Measurements from ENCODE around the gene KRT8.

The KRT8 gene

DNA sequence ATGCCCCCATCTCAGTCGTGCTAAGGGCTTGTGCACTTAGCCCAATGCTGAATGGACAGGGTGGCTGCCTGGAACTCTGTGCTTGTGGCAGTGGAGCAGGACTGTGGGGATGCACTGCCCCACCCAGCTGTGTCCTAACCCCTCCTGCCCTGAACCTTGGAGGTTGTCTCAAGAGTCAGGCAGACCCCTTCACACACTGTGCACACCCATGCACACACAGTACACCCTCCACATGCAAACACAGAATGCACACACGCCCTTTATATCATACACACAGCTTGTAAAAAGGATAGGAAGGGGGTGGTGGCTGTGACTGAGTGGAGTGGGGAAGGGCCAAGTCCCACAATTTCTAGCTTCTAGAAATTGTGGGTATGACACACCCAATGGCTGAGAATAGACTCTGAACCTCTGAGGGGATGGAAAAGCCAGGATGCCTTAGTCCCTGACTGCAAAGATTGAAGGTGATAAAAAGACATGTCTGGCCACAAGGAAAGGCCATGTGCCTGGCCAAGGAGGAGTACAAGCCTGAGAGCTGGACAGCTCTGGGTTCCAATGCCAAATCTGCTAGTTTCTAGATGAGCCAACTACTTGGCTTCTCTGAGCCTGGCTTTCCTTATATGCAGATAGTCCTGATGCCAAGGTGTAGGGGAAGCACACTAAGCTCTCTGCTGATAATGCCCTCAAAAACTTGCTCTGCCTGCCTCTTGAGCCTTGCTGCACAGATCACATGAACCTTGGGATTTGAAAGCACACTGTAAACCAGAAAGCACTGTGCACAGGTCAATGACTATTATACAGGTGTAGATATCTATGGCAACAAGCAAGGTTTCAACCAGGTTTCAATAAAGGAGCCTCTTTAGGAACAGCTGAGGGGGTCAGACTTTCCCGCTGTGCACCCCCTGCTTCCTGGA, 8.4 kb downstream of the KRT8 start:
- no peak overlapping the region for H3K4me3 ChIP-seq (ENCODE audit: low read depth, low read length)
- no peak for DNase-seq (ENCODE audit: low read depth)
- TF ChIP-seq, protein P1, sequence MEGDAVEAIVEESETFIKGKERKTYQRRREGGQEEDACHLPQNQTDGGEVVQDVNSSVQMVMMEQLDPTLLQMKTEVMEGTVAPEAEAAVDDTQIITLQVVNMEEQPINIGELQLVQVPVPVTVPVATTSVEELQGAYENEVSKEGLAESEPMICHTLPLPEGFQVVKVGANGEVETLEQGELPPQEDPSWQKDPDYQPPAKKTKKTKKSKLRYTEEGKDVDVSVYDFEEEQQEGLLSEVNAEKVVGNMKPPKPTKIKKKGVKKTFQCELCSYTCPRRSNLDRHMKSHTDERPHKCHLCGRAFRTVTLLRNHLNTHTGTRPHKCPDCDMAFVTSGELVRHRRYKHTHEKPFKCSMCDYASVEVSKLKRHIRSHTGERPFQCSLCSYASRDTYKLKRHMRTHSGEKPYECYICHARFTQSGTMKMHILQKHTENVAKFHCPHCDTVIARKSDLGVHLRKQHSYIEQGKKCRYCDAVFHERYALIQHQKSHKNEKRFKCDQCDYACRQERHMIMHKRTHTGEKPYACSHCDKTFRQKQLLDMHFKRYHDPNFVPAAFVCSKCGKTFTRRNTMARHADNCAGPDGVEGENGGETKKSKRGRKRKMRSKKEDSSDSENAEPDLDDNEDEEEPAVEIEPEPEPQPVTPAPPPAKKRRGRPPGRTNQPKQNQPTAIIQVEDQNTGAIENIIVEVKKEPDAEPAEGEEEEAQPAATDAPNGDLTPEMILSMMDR (IDR thresholded peaks at IDR 0.05; ENCODE audit: insufficient read depth, low read depth, low read length, missing control alignments): no peak

DNA sequence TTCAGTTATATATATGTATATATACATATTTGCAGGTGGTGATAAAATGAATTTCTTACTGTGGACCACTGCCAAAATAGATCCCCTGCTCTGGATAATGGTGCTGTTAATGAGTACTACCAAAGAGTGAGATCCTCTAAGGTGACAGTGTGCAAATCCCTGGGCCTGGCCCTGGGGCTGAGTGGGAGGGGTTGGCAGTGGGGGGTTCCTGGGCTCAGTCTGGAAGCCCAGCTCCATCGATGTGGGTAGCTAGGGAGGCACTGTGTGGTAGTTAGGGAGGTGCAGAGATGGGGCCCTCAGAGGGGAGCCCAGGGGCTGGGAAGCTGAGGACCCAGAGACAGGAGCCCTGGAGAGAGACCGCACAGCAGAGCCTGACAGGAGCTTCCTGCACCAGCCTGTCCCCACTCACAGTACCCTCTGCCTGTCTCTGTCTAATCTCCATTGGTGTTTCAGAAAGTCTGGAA, 9.1 kb downstream of the KRT8 start:
- no peak overlapping the region for H3K4me3 ChIP-seq (ENCODE audit: low read depth, low read length)
- TF ChIP-seq, protein P1 (IDR thresholded peaks at IDR 0.05; ENCODE audit: insufficient read depth, low read depth, low read length, missing control alignments): no peak
- no peak for DNase-seq (ENCODE audit: low read depth)

DNA sequence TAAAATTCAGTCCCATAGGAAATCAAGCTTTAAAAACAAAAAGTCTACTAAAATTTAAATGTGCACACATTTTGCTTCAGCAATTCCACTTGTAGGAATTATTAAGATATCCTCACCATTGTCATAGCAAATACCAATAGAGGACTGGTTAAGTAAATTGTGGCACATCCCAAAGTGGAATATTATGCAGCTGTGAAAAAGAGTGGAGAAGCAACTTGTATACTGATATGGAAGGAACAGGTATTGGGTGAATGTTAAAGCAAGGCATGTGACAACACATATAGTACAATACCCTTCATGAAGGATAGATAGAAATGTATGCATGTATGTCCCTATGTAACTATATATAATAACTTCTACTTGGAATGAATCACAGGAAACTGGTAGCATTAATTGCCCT, 11.9 kb downstream of the KRT8 start:
- no peak for DNase-seq (ENCODE audit: low read depth)
- TF ChIP-seq, protein P1 (IDR thresholded peaks at IDR 0.05; ENCODE audit: insufficient read depth, low read depth, low read length, missing control alignments): no peak
- H3K4me3 ChIP-seq (ENCODE audit: low read depth, low read length): no peak overlapping the region

DNA sequence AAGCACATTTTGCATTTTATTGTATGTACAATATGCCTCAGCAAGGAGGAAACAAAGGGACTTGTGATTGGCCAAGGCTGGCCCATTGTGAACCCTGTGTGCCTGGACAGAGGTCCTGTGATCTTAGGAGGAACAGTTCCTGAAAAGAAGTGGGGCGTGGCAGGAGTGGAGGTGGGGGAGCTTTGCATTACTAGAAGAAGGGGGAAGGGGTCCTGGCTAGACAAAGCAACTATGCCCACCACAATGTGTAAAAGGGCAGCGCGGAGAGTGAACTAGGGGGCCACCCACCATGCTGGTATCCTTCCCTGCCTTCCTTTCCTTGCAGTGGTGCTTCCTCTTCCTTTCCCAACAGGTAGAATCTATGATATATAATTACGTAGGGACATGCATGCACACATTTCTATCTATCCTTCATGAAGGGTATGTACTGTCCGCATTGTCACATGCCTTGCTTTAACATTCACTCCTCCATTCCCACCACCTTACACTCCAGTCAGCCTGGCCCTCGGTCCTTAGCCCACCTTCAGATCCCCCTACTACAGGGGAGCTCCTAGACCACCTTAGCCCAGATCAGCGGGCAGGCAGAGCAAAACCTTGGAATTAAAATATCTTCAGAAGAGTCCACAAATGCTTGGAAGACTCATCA, 12.5 kb downstream of the KRT8 start:
- H3K4me3 ChIP-seq (ENCODE audit: low read depth, low read length): no peak overlapping the region
- TF ChIP-seq, protein P1 (IDR thresholded peaks at IDR 0.05; ENCODE audit: insufficient read depth, low read depth, low read length, missing control alignments): no peak
- DNase-seq (ENCODE audit: low read depth): no peak

DNA sequence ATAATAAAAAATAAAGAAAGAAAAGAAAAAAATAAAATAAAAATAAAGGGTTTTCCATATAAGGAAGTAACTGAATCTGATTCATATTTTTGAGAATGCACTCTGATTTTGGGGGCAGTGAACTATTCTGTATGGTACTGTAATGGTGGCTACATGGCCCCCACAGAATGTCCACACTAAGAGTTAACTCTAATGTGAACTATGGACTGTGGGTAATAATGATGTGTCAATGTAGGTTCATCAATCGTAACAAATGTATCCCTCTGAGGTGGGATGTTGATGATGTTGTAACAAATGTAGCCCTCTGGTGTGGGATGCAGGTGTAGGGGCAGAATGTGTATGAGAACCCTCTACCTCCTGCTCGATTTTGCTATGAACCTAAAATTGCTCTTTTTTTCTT, 13.8 kb downstream of the KRT8 start:
- no peak for DNase-seq (ENCODE audit: low read depth)
- TF ChIP-seq, protein P1 (IDR thresholded peaks at IDR 0.05; ENCODE audit: insufficient read depth, low read depth, low read length, missing control alignments): no peak
- no peak overlapping the region for H3K4me3 ChIP-seq (ENCODE audit: low read depth, low read length)

DNA sequence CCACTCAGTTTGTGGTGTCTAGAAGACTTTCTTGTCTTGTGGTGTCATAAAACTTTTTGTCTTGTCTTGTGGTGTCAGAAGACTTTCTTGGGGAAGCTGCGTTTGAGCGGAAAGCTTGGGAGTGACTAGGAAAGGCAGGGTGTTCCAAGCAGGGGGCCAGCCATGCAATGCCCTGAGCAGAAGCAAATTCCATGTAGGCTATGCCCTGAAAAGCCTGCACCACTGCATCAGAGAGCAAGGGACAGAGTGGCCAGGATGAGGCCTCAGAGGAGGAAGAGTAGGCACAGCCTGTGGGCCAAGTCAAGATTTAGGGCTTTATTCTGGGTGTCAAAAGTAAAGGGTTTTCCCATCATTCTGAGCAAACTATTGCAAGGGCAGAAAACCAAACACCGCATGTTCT, 14.5 kb downstream of the KRT8 start:
- TF ChIP-seq, protein P1 (IDR thresholded peaks at IDR 0.05; ENCODE audit: insufficient read depth, low read depth, low read length, missing control alignments): no peak
- DNase-seq (ENCODE audit: low read depth): no peak
- no peak overlapping the region for H3K4me3 ChIP-seq (ENCODE audit: low read depth, low read length)
